ENCODE results near the gene DPYSL4.

DNA sequence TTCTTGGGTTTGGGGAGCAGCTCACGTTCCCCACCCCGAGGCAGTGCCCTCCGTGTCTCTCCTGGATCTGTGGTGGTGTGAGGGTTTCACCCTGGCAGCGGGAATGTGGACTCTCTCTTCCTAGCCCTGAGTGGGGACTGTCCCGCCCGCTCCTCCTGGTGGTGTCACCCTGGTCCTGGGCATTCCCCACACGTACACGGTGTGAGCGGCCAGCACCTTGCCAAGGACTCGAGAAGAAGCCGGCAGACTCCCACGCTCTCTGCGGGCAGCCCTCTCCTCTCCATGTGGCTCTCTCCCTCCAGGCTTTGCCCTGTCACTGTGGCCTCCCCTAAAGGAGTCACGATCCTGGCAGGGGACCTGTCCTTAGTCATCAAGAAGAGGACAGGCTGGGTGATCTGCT, 24.0 kb downstream of the DPYSL4 start:
- TF ChIP-seq, protein P1, sequence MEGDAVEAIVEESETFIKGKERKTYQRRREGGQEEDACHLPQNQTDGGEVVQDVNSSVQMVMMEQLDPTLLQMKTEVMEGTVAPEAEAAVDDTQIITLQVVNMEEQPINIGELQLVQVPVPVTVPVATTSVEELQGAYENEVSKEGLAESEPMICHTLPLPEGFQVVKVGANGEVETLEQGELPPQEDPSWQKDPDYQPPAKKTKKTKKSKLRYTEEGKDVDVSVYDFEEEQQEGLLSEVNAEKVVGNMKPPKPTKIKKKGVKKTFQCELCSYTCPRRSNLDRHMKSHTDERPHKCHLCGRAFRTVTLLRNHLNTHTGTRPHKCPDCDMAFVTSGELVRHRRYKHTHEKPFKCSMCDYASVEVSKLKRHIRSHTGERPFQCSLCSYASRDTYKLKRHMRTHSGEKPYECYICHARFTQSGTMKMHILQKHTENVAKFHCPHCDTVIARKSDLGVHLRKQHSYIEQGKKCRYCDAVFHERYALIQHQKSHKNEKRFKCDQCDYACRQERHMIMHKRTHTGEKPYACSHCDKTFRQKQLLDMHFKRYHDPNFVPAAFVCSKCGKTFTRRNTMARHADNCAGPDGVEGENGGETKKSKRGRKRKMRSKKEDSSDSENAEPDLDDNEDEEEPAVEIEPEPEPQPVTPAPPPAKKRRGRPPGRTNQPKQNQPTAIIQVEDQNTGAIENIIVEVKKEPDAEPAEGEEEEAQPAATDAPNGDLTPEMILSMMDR (IDR thresholded peaks at IDR 0.05): no peak
- TF ChIP-seq POLR2A (IDR thresholded peaks at IDR 0.05): no peak
